Activated CD8-positive, alpha-beta T cell treated with anti-CD3 and anti-CD28 coated beads for 36 hours (primary cell): Measurements from ENCODE around the gene SRRM3. TPM values are rescaled to one million over a fixed set of nuclear protein-coding genes. Genes with fewer than 3 reads are reported as not detected.
"Not testable (repeated sequence)": the region's sequence is repeated elsewhere in the genome, so short reads cannot be mapped to it uniquely, and the experiment has no call there.

ENCODE experiments used
- ATAC-seq: fragments of 200-7000 bp; cut with Tn5 transposase; one replicate; pipeline ENCODE4 v1.10.0; 2021; ENCODE audit warnings: mild to moderate bottlenecking, moderate library complexity
- CTCF ChIA-PET: fragments of 350-600 bp; sonication (Branson Sonifier 250); formaldehyde crosslinking; loops from one replicate; lab custom pipeline; 2021; ENCODE audit warnings: antibody characterized with exemption; lab: Charles Lee
- POLR2A ChIA-PET: fragments of 350-600 bp; sonication (Branson Sonifier 250); formaldehyde crosslinking; loops from one replicate; lab custom pipeline; 2021; ENCODE audit warnings: antibody characterized with exemption; lab: Charles Lee
- DNase-seq: peaks from one replicate; pipeline ENCODE4 v3.0.0-alpha.2; 2020
- H3K27ac Mint-ChIP-seq: one replicate; pipeline ENCODE4 v1.8.0; 2021; ENCODE audit warnings: mild to moderate bottlenecking, mixed read lengths
- H3K27me3 Mint-ChIP-seq: one replicate; pipeline ENCODE4 v1.8.0; 2021; ENCODE audit warnings: mixed read lengths
- H3K36me3 Mint-ChIP-seq: one replicate; pipeline ENCODE4 v1.8.0; 2021; ENCODE audit warnings: low read depth, mixed read lengths
- H3K4me1 Mint-ChIP-seq: one replicate; pipeline ENCODE4 v1.8.0; 2021; ENCODE audit warnings: low read depth, mixed read lengths
- H3K4me3 Mint-ChIP-seq: one replicate; pipeline ENCODE4 v1.8.0; 2021; ENCODE audit warnings: mild to moderate bottlenecking, moderate library complexity, mixed read lengths
- H3K9me3 Mint-ChIP-seq: one replicate; pipeline ENCODE4 v1.8.0; 2021; ENCODE audit warnings: mixed read lengths
- intact Hi-C: fragments of 100-400 bp; cut with micrococcal nuclease; formaldehyde crosslinking; loops from one replicate; pipeline ENCODE4 v1.10.0; 2022
- total RNA-seq, 2 experiments: library from RNA; stranded (reverse); gene quantifications; one replicate each; pipeline ENCODE4 v1.2.3, GENCODE V29; 2021
- TF ChIP-seq, protein P1 (sequence below): fragments of 200-600 bp; IDR thresholded peaks from one replicate; pipeline ENCODE4 v1.8.0; 2022; ENCODE audit warnings: antibody characterized with exemption, mild to moderate bottlenecking

SRRM3 gene
- total RNA-seq, 2 experiments from 2014 or later, result not detected

DNA sequence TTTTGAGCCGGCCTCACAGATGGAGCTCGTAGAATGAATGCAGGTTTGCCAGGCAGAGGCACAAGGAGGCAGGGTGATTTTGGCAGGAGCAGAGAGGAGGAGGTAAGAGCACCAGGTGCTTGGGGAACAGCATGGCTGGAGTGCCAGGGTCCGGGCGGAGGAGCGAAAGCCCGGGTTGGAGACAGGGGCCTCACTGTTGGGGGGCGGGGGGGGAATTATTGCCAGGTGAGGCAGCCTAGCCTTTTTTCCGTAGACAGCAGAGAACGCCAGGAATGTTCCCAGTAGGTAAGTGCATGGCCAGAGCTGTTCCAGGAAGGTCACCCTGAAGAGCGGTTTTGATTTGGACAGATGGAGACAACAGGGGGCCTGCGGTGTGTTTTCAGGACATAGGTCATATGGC, 9.5 kb downstream of the SRRM3 start:
- ChIA-PET CTCF (no interaction called here), POLR2A (no interaction called here)
- Mint-ChIP-seq H3K27ac (no peak overlapping the region), H3K9me3 (no peaks in the 10 kb centered on the region), H3K27me3 (peaks cover 5% of the 10 kb centered on the region), H3K4me3 (no peak overlapping the region), H3K36me3 (no peaks in the 10 kb centered on the region), H3K4me1 (no peaks in the 10 kb centered on the region)
- no peak for DNase-seq
- ATAC-seq, result no peak
- intact Hi-C loops, result no loop called here
- TF ChIP-seq, protein P1, sequence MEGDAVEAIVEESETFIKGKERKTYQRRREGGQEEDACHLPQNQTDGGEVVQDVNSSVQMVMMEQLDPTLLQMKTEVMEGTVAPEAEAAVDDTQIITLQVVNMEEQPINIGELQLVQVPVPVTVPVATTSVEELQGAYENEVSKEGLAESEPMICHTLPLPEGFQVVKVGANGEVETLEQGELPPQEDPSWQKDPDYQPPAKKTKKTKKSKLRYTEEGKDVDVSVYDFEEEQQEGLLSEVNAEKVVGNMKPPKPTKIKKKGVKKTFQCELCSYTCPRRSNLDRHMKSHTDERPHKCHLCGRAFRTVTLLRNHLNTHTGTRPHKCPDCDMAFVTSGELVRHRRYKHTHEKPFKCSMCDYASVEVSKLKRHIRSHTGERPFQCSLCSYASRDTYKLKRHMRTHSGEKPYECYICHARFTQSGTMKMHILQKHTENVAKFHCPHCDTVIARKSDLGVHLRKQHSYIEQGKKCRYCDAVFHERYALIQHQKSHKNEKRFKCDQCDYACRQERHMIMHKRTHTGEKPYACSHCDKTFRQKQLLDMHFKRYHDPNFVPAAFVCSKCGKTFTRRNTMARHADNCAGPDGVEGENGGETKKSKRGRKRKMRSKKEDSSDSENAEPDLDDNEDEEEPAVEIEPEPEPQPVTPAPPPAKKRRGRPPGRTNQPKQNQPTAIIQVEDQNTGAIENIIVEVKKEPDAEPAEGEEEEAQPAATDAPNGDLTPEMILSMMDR, result no peak

- ATAC-seq, H3K4me1 Mint-ChIP-seq, H3K36me3 Mint-ChIP-seq, intact Hi-C loops, H3K9me3 Mint-ChIP-seq, CTCF ChIA-PET, DNase-seq, H3K27ac Mint-ChIP-seq, H3K4me3 Mint-ChIP-seq: not testable (repeated sequence)
- POLR2A ChIA-PET, result interaction anchor here (0.9 kb wide), 1 partner anchor 102 kb away, joined by 3 read pairs; no protein-coding TSS in a partner anchor
- H3K27me3 Mint-ChIP-seq, result peaks cover 20% of the 10 kb centered on the region
Observed at GRCh38 chr7:76215349-76215748, 13.7 kb downstream of the SRRM3 start.

- H3K9me3 Mint-ChIP-seq, result no peaks in the 10 kb centered on the region
- no peak for ATAC-seq
Observed at GRCh38 chr7:76216381-76217082, 14.8 kb downstream of the SRRM3 start.

GRCh38 chr7:76217942-76218566, 16.4 kb downstream of the SRRM3 start:
- DNase-seq (no peak), ATAC-seq (no peak)
- TF ChIP-seq, protein P1, result no peak
- Mint-ChIP-seq H3K4me3 (no peak overlapping the region), H3K27ac (no peak overlapping the region), H3K27me3 (peaks cover 27% of the 10 kb centered on the region), H3K4me1 (no peaks in the 10 kb centered on the region), H3K9me3 (no peaks in the 10 kb centered on the region), H3K36me3 (no peaks in the 10 kb centered on the region)
- ChIA-PET CTCF (no interaction called here), POLR2A (interaction anchor here (0.7 kb wide), 1 partner anchor 9 kb away, joined by 4 read pairs; no protein-coding TSS in a partner anchor)
- intact Hi-C loops, result no loop called here

More at GRCh38 chr7:76216381-76217082, 14.8 kb downstream of the SRRM3 start:
- Mint-ChIP-seq H3K36me3 (no peaks in the 10 kb centered on the region), H3K27ac (no peak overlapping the region), H3K4me3 (no peak overlapping the region), H3K4me1 (no peaks in the 10 kb centered on the region), H3K27me3 (peaks cover 18% of the 10 kb centered on the region)
- CTCF ChIA-PET, result no interaction called here
- TF ChIP-seq, protein P1, result no peak
- POLR2A ChIA-PET, result no interaction called here
- intact Hi-C loops, result no loop called here
- DNase-seq, result no peak

DNA sequence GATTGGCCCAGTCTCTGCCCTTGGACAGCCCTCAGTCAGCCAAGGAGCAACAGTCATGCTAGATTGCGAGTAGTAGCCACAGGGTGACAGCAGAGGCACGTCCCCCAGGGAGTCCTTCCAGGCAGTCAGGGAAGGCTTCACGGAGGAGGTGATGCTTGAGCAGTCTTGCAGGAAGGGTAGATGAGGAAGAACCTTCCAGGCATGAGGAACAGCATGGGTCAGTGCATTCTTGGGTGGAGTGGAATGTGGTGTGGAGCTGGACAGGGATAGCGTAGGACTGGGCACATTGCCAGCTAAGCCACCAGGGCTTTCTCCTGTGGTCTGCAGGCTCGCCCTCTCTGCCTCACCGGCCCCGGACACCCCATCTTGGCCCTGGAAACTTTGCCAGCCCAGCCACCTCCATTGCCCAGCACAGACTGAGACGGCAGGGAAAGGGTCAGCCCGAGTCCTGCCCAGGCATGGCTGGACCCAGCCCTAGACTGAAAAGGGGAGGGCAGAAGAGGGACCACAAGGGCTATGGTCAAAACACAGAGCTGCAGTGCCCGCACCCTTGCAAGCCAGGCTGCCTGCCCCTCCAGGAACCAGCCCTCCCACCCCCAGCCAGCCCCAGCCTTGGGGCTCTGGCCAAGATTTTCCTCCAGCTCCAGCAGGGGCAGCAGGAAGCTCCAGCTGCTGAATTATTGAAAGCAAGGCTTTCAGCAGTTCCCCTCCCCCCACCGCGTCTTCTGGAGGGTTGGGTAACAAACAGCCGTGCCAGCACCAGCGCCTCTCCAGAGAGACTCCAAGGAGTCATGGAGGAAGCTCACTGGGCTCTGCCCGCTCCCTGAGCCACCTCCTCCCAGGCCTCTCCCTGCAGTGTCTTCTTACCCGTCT, 18.7 kb downstream of the SRRM3 start:
- CTCF ChIA-PET, result interaction anchor here (0.9 kb wide), 1 partner anchor 42 kb away, joined by 3 read pairs; no protein-coding TSS in a partner anchor

More for the DNA sequence above, 18.7 kb downstream of the SRRM3 start:
- no peaks in the 10 kb centered on the region for H3K9me3 Mint-ChIP-seq
- H3K36me3 Mint-ChIP-seq, result no peaks in the 10 kb centered on the region
- ATAC-seq (no peak), DNase-seq (no peak)
- H3K4me3 Mint-ChIP-seq, result no peak overlapping the region
- no peaks in the 10 kb centered on the region for H3K4me1 Mint-ChIP-seq
- POLR2A ChIA-PET, result no interaction called here
- TF ChIP-seq, protein P1, result no peak
- H3K27ac Mint-ChIP-seq, result no peak overlapping the region
- intact Hi-C loops, result no loop called here
- peaks cover 36% of the 10 kb centered on the region for H3K27me3 Mint-ChIP-seq
